HL-60 (cell line): ENCODE data around the gene SLC39A9.

Source experiments
- GABPA ChIP-seq: IDR thresholded peaks from 2 replicates; pipeline ENCODE4 v1.6.1; 2012; ENCODE audit warnings: low read depth
- POLR2AphosphoS5 ChIP-seq: IDR thresholded peaks from 2 replicates; pipeline ENCODE4 v1.6.1; 2012; ENCODE audit warnings: low read depth
- SPI1 ChIP-seq: IDR thresholded peaks from 2 replicates; pipeline ENCODE4 v1.6.1; 2012; ENCODE audit warnings: low read depth, mild to moderate bottlenecking, borderline replicate concordance
- TF ChIP-seq, protein P1 (sequence below): IDR thresholded peaks from one replicate; pipeline ENCODE4 v1.5.1; 2011; ENCODE audit warnings: low read length, control low read depth, inconsistent platforms; ENCODE audit not compliant: insufficient read depth
- TF ChIP-seq, protein P2 (sequence below): IDR thresholded peaks from 2 replicates; pipeline ENCODE4 v1.6.1; 2012; ENCODE audit warnings: low read depth; ENCODE audit not compliant: insufficient replicate concordance

DNA sequence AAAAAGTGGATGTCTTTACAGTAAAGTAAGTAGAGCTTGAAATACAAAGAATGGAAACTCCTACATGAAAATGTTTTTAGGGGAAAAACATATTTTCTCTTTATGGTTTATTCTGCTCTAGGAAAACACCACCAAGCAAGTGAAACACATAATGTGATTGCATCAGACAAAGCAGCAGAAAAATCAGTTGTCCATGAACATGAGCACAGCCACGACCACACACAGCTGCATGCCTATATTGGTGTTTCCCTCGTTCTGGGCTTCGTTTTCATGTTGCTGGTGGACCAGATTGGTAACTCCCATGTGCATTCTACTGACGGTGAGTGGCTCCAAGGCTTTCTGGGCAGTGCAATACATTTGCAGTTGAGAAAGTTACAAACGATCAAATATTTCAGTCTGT is 43.5 kb downstream of the SLC39A9 start:
- TF ChIP-seq, protein P1, sequence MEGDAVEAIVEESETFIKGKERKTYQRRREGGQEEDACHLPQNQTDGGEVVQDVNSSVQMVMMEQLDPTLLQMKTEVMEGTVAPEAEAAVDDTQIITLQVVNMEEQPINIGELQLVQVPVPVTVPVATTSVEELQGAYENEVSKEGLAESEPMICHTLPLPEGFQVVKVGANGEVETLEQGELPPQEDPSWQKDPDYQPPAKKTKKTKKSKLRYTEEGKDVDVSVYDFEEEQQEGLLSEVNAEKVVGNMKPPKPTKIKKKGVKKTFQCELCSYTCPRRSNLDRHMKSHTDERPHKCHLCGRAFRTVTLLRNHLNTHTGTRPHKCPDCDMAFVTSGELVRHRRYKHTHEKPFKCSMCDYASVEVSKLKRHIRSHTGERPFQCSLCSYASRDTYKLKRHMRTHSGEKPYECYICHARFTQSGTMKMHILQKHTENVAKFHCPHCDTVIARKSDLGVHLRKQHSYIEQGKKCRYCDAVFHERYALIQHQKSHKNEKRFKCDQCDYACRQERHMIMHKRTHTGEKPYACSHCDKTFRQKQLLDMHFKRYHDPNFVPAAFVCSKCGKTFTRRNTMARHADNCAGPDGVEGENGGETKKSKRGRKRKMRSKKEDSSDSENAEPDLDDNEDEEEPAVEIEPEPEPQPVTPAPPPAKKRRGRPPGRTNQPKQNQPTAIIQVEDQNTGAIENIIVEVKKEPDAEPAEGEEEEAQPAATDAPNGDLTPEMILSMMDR = no peak
- TF ChIP-seq POLR2AphosphoS5 (no peak), SPI1 (no peak), GABPA (no peak)
- TF ChIP-seq, protein P2, sequence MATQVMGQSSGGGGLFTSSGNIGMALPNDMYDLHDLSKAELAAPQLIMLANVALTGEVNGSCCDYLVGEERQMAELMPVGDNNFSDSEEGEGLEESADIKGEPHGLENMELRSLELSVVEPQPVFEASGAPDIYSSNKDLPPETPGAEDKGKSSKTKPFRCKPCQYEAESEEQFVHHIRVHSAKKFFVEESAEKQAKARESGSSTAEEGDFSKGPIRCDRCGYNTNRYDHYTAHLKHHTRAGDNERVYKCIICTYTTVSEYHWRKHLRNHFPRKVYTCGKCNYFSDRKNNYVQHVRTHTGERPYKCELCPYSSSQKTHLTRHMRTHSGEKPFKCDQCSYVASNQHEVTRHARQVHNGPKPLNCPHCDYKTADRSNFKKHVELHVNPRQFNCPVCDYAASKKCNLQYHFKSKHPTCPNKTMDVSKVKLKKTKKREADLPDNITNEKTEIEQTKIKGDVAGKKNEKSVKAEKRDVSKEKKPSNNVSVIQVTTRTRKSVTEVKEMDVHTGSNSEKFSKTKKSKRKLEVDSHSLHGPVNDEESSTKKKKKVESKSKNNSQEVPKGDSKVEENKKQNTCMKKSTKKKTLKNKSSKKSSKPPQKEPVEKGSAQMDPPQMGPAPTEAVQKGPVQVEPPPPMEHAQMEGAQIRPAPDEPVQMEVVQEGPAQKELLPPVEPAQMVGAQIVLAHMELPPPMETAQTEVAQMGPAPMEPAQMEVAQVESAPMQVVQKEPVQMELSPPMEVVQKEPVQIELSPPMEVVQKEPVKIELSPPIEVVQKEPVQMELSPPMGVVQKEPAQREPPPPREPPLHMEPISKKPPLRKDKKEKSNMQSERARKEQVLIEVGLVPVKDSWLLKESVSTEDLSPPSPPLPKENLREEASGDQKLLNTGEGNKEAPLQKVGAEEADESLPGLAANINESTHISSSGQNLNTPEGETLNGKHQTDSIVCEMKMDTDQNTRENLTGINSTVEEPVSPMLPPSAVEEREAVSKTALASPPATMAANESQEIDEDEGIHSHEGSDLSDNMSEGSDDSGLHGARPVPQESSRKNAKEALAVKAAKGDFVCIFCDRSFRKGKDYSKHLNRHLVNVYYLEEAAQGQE = no peak
